Left hindlimb (tissue), 1 donor: ENCODE measurements around the gene GPR50.

Experiments
- DNase-seq: peaks from one replicate; pipeline ENCODE4 v3.0.0-alpha.2; 2018

GPR50 gene

GRCh38 chrX:151176231-151176750, at the start of gene GPR50:
Gene GPR50 (plus strand): TSS chrX:151176584. CDS start chrX:151176722, 138 bp downstream.
- no peak for DNase-seq

GRCh38 chrX:151132531-151132930, 43.9 kb upstream of the GPR50 start:
- DNase-seq, result no peak

GRCh38 chrX:151151665-151152267, 24.6 kb upstream of the GPR50 start:
- no peak for DNase-seq

- DNase-seq, result no peak
Observed at GRCh38 chrX:151153086-151153485, 23.3 kb upstream of the GPR50 start.

- DNase-seq, result no peak
Observed at GRCh38 chrX:151153667-151154066, 22.7 kb upstream of the GPR50 start.

- no peak for DNase-seq
Observed at GRCh38 chrX:151155234-151155633, 21.1 kb upstream of the GPR50 start.

GRCh38 chrX:151161690-151162089, 14.7 kb upstream of the GPR50 start:
- no peak for DNase-seq

DNA sequence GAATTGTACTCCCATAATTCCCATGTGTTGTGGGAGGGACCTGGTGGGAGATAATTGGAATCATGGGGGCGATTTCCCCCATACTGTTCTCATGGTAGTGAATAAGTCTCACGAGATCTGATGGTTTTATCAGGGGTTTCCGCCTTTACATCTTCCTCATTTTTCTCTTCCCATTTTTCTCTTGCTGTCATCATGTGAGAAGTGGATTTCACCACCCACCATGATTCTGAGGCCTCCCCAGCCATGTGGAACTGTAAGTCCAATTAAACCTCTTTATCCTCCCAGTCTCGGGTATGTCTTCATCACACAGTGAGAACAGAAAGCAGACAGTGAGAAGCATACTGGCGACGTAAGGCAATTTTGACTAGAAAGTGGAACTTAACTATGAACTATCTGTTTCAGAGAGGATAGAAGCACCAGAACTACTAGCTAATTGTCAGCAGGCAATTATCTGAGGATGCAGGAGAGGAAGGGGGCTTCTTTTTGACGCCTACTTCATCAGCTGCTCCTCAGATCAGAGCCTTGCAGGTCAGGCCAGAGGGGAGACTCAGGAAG, 8.5 kb upstream of the GPR50 start:
- no peak for DNase-seq

DNA sequence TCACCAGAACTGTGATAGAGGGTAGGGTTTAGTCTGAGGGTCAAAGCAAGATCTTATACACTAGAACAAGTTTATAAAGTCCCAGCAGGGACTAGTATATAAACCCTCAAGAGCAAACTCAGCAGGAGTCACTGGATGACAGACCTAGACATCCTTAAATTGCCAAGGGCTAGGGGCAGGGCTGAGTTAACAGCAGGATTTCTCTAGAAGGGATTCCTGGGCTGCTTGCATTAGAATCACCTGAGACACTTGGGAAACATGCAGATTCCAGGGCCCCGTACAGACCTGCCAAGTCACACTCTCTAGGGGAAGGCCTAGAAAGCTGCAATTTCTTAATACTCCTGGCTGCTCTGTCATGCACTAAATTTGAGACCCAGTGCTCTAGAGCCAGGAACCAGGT, 6.6 kb upstream of the GPR50 start:
- no peak for DNase-seq

DNA sequence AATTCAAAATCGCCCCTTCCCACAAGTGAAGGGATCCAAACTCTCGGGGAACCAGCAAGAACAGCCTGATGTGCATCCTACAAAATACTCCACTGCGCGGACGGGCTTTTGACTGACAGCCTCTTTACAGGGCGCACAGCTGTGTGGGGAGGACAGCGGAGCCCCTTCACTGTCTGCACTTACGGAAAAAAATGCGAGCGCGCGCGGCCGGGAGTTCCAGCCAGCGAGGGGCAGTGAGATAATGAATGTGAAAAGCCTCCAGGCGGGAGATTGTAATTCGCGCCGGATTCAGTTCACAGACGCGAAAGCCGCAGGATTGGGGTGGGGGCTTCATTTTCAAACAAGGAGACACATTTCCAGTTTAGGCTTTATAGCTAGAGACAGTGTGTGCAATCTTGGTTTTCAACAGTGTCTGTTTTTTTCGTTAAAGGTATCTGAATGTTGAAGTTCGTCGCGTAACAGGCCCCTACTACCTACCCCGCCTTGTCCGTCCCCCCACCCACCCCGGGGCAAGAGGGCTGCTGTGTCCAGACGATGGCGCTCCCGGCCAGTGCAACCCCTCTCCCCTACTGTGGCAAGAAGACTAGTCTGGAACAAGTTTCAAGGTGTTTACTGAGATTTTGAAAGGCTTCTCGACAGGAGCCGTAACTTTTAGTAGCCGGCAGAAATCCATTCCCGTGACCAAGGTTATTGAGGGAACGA, 1.7 kb upstream of the GPR50 start:
- DNase-seq, result no peak

DNA sequence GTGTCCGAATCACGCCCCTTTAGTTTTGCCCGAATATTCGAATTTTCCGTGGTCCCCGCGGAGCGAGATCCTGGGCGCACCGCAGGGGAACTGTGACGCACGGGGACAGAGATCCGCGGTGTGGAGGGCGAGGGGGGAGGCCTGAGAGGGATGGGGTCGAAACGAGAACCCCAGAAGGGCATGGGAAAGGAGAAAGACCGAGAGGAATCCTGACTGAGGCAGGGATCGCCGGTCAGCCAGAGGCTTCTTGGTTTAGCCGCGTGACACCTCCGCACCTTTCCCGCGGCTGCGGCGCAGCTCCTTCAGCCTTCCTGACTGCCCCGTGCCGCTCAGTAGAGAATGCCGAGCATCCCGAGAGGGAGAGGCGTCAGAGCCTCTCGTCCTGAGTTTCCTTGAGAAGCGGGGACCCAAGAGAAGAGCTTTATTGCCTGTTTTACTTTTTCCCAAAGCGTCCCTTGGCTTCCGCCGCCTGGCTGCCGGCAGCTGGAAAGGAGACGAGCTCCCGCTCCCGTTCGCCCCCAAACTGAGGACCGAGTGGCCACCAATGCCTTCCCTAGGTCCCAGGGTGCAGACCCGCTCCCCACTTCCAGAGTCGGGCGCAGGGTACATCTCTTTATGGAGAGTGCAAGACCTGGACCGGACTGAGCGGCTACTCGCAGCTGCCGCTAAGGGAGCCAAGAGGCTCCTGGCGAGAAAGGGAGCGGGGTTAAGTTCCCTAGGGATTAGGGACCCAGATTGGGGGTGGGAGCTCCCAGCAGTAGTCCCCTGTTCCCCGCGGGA, 911 bp upstream of the GPR50 start:
- DNase-seq, result no peak

DNA sequence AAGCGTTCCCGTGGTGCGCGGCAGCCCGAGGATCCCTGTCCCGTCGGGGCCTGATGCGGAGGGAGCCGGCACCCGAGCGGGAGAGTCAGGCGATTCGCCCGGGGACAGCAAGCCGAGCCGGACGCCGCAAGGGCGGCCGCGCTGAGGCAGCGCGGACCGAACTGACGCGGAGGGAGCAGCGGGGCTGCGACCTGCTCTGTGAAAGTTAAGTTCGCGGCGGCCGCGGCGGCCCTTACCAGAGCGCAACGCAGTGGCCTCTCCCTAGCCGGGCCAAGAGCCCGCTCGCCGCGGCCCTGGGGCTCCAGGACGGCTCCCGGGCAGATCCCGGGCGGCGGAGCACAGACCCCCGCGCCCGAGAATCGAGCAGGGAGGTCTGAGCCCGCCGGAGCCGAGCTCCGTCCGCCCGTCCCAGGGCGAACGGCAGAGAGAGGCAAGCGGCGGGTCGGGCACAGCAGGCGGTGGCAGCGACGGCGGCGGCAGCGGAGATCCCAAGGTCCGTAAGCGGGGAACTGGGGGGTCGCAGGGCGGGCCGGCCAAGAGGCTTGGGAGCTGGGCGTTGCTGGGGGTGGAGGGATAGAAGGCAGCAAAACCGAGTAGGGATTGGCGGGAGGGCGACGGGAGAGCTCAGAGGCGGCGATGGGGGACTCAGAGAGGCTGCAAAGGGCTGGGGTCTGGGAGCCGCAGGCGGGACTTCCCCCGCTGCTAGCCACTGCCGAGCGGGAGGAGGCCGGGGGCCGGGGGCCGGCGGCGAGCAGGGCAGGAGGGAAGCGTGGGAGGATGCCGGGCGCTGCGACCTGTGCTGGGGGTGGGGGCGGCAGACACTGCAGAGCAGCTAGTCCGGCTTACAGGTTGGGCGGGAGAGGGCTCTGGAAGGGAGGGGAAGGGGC, 1.0 kb downstream of the GPR50 start:
- peak; percentile 40 for DNase-seq

DNA sequence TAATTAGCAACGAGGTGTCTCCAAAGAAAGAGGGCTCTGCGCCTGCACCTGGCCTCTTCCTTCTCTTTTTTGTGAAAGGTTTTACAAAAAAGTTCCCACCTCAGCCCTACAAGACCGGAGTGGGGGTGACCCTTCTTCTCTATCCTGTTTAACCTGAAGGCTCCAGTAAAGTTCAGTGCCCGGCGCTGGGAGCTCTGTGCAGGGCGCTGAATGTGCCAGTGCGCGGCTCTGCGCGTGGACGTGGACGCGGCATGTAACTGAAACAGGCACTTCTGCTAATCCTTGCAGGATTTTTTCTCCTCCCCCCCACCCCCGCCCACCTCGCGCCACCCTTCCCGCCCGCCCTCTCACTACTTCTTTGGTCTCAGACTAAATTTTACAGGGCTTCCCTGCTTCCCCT, 2.4 kb downstream of the GPR50 start:
- DNase-seq, result no peak

DNA sequence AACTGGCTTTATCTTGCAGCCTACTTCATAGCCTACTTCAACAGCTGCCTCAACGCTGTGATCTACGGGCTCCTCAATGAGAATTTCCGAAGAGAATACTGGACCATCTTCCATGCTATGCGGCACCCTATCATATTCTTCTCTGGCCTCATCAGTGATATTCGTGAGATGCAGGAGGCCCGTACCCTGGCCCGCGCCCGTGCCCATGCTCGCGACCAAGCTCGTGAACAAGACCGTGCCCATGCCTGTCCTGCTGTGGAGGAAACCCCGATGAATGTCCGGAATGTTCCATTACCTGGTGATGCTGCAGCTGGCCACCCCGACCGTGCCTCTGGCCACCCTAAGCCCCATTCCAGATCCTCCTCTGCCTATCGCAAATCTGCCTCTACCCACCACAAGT, 4.0 kb downstream of the GPR50 start:
- no peak for DNase-seq

DNA sequence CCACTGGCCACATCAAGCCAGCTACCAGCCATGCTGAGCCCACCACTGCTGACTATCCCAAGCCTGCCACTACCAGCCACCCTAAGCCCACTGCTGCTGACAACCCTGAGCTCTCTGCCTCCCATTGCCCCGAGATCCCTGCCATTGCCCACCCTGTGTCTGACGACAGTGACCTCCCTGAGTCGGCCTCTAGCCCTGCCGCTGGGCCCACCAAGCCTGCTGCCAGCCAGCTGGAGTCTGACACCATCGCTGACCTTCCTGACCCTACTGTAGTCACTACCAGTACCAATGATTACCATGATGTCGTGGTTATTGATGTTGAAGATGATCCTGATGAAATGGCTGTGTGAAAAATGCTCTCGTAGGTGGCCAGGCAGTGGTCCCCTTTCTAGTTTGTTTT, 4.7 kb downstream of the GPR50 start:
- no peak for DNase-seq

DNA sequence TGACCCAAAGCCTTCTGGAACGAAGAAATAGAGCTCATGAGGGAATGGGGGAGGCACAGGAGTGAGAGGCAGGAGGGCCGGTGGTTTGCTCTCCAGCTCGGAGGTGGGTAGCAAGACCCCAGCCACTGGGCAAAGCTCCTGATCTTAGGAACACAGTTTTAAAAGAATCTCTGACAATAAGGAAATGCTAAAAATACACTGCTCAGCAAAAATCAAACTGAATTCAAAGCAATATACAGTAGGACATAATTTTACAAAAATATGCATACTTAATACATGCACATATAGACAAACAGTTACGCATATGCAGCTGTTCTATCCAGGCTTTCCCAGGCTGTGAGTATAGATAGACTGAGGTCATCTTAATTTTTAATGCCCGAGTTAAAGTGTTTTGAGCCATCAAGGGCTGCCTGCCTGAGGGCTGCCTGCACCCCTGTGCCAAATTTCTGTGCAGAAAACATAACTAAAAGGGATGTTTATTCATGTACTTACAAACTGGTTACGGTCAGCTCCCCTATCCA, 6.9 kb downstream of the GPR50 start:
- DNase-seq, result no peak

- no peak for DNase-seq
Observed at GRCh38 chrX:151183912-151184565, 7.7 kb downstream of the GPR50 start.

- DNase-seq, result no peak
Observed at GRCh38 chrX:151184705-151185104, 8.3 kb downstream of the GPR50 start.

DNA sequence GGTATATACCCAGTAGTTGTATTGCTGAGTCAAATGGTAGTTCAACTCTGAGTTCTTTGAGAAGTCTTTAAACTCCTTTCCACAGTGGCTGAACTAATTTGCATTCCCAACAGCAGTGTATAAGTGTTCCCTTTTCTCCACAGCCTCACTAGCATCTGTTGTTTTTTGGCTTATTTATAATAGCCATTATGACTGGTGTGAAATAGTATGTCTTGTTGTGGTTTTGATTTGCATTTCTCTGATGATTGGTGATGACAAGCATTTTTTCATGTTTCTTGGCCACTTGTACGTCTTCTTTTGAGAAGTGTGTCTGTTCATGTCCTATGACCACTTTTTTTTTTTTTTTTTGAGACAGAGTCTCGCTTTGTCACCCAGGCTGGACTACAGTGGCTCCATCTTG, 30.5 kb downstream of the GPR50 start:
- no peak for DNase-seq

DNA sequence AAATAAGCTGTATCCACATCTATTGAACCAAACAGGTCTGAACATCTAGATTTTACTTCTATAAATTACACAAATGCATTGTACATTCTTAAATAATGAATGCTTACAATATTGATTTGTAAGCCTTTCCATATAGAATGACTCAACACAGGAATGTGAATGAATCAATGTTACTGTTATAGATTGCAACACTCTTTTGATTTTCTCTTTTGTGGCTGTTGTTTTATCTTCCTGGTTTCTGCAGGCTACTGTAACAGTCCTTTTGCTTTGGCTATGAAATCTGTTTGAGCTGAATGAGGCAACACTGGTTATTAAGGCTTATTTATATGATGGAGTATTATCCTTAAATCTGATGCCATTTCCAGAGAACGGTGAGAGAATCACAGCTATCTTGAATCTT, 49.5 kb downstream of the GPR50 start:
- DNase-seq, result no peak

DNA sequence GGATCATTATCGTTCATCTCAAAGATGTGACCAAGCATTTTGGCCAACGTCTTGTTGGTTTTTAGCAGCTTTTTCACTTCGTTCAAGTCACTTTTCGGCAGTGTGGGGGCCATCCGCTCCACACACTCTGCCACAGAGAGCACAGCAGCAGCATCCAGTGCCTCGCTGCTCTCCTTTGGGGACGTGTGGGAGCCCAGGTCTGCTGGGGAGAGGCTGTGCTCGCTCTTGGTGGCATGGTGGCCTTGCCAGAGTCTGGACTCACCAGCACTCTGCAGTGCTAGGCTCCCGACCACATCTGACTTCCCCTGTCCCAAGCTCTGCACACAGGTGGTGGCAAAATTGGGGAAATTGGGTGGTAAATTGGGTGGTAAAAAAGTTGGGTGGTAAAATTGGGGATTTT, 50.6 kb downstream of the GPR50 start:
- no peak for DNase-seq

DNA sequence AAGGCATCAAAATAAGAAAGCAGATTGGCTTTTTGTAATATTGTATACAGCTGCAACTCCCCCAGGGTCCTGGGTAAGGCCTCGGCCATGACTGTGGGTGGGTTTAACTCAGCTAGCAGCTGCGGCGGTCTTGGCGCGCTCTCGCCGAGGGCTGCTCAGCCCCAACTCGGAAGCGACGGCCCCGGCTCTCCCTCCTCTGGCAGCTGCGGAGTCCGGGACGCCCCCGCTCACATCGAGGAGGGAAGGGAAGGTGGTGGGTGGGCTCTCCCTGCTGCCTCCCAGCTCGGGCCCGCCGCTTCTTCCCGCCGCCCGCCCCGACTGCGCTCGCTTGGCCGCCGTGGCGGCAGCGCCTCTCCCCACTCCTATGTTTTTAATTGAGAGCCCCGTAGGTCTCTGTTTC, 51.2 kb downstream of the GPR50 start:
- peak; percentile 56 for DNase-seq
